WTC11 (cell line): Measurements from ENCODE around the gene IGLL1. TPM values are rescaled to one million over a fixed set of nuclear protein-coding genes. Genes with fewer than 3 reads are reported as not detected.

Experiments used
- ATAC-seq: fragments of 200-7000 bp; cut with Tn5 transposase; 2 replicates; pipeline ENCODE4 v1.10.0; 2021; ENCODE audit warnings: mild to moderate bottlenecking, moderate library complexity
- CTCF ChIA-PET: fragments of 300-600 bp; sonication (Branson Sonifier 250); formaldehyde crosslinking; loops from one replicate; lab custom pipeline; 2021; ENCODE audit warnings: antibody characterized with exemption; lab: Charles Lee
- POLR2A ChIA-PET: fragments of 350-600 bp; sonication (Branson Sonifier 250); formaldehyde crosslinking; loops from one replicate; lab custom pipeline; 2021; ENCODE audit warnings: antibody characterized with exemption; lab: Charles Lee
- DNase-seq: peaks from one replicate; pipeline ENCODE4 v3.0.0; 2021; ENCODE audit warnings: low spot score
- H3K27ac Mint-ChIP-seq: 2 replicates; pipeline ENCODE4 v1.8.0; 2021; ENCODE audit warnings: mixed read lengths
- H3K27me3 Mint-ChIP-seq: 2 replicates; pipeline ENCODE4 v1.8.0; 2021; ENCODE audit warnings: low read depth, mild to moderate bottlenecking, moderate library complexity, mixed read lengths
- H3K36me3 Mint-ChIP-seq: 2 replicates; pipeline ENCODE4 v1.8.0; 2021; ENCODE audit warnings: mixed read lengths
- H3K4me1 Mint-ChIP-seq: 2 replicates; pipeline ENCODE4 v1.8.0; 2022; ENCODE audit warnings: mixed read lengths
- H3K4me3 Mint-ChIP-seq: 2 replicates; pipeline ENCODE4 v1.8.0; 2021; ENCODE audit warnings: mild to moderate bottlenecking, moderate library complexity, mixed read lengths
- H3K9me3 Mint-ChIP-seq: 2 replicates; pipeline ENCODE4 v1.8.0; 2021; ENCODE audit warnings: mixed read lengths
- ATF1 ChIP-seq: sonication (generic); formaldehyde crosslinking; IDR thresholded peaks from 2 replicates; pipeline ENCODE4 v1.8.1; 2023; ENCODE audit warnings: mild to moderate bottlenecking, moderate library complexity, missing genetic modification reagents
- ESRRA ChIP-seq: sonication (generic); formaldehyde crosslinking; IDR thresholded peaks from 2 replicates; pipeline ENCODE4 v1.8.1; 2022; ENCODE audit warnings: mild to moderate bottlenecking, missing genetic modification reagents, borderline replicate concordance
- HMGXB4 ChIP-seq: sonication (generic); formaldehyde crosslinking; IDR thresholded peaks from 2 replicates; pipeline ENCODE4 v1.8.1; 2023; ENCODE audit warnings: mild to moderate bottlenecking, moderate library complexity, missing genetic modification reagents
- IRF1 ChIP-seq: sonication (generic); formaldehyde crosslinking; IDR thresholded peaks from 2 replicates; pipeline ENCODE4 v1.8.0; 2023; ENCODE audit warnings: missing genetic modification reagents
- MAX ChIP-seq: sonication (generic); formaldehyde crosslinking; IDR thresholded peaks from 2 replicates; pipeline ENCODE4 v1.8.0; 2022; ENCODE audit warnings: mild to moderate bottlenecking, missing genetic modification reagents
- MXD4 ChIP-seq: fragments of 250-450 bp; sonication (Bioruptor Pico); IDR thresholded peaks from 2 replicates; pipeline ENCODE4 v1.8.0; 2021; ENCODE audit warnings: mild to moderate bottlenecking, moderate library complexity, borderline replicate concordance
- NR3C1 ChIP-seq: sonication (generic); formaldehyde crosslinking; conservative IDR thresholded peaks from 2 replicates; pipeline ENCODE4 v1.8.1; 2023; ENCODE audit warnings: low read depth, mild to moderate bottlenecking, missing genetic modification reagents
- TCF7 ChIP-seq: sonication (generic); formaldehyde crosslinking; IDR thresholded peaks from 2 replicates; pipeline ENCODE4 v1.8.0; 2022; ENCODE audit warnings: mild to moderate bottlenecking, low read depth, missing genetic modification reagents, moderate library complexity
- USF1 ChIP-seq: sonication (generic); formaldehyde crosslinking; IDR thresholded peaks from 2 replicates; pipeline ENCODE4 v1.8.0; 2022; ENCODE audit warnings: mild to moderate bottlenecking, missing genetic modification reagents
- ZBTB21 ChIP-seq: sonication (generic); formaldehyde crosslinking; IDR thresholded peaks from 2 replicates; pipeline ENCODE4 v1.8.1; 2023; ENCODE audit warnings: mild to moderate bottlenecking, missing genetic modification reagents, borderline replicate concordance
- ZBTB43 ChIP-seq: sonication (generic); formaldehyde crosslinking; IDR thresholded peaks from 2 replicates; pipeline ENCODE4 v1.8.1; 2023; ENCODE audit warnings: mild to moderate bottlenecking, missing genetic modification reagents
- ZMAT4 ChIP-seq: fragments of 250-450 bp; sonication (Bioruptor Pico); IDR thresholded peaks from 2 replicates; pipeline ENCODE4 v1.9.0; 2021; ENCODE audit warnings: mild to moderate bottlenecking
- ZNF219 ChIP-seq: sonication (generic); formaldehyde crosslinking; IDR thresholded peaks from 2 replicates; pipeline ENCODE4 v1.8.0; 2023; ENCODE audit warnings: missing genetic modification reagents, mild to moderate bottlenecking, borderline replicate concordance
- ZNF423 ChIP-seq: fragments of 250-450 bp; sonication (Bioruptor Pico); IDR thresholded peaks from 2 replicates; pipeline ENCODE4 v2.1.2; 2022; ENCODE audit warnings: mild to moderate bottlenecking, moderate library complexity
- ZNF425 ChIP-seq: fragments of 250-450 bp; sonication (Bioruptor Pico); conservative IDR thresholded peaks from 2 replicates; pipeline ENCODE4 v1.9.0; 2021; ENCODE audit warnings: mild to moderate bottlenecking
- ZNF532 ChIP-seq: fragments of 250-450 bp; sonication (Bioruptor Pico); IDR thresholded peaks from 2 replicates; pipeline ENCODE4 v1.9.0; 2021; ENCODE audit warnings: mild to moderate bottlenecking, borderline replicate concordance
- ZNF671 ChIP-seq: fragments of 250-450 bp; sonication (Bioruptor Pico); IDR thresholded peaks from 2 replicates; pipeline ENCODE4 v1.8.0; 2021; ENCODE audit warnings: mild to moderate bottlenecking
- ZSCAN18 ChIP-seq: fragments of 250-450 bp; sonication (Bioruptor Pico); IDR thresholded peaks from 2 replicates; pipeline ENCODE4 v2.1.2; 2022; ENCODE audit warnings: mild to moderate bottlenecking, moderate library complexity
- total RNA-seq: library from RNA; stranded (reverse); gene quantifications from 3 replicates; pipeline ENCODE4 v1.2.3, GENCODE V29; 2021

Gene IGLL1
- total RNA-seq, 1 experiment from 2014 or later, result not detected

- no peak for TF ChIP-seq ZMAT4
These were observed 23.1 kb downstream of the IGLL1 start (continued) for GRCh38 chr22:23557036-23557435.

GRCh38 chr22:23556026-23556620 is 24.0 kb downstream of the IGLL1 start:
- CTCF ChIA-PET, result interaction anchor here (1.0 to 2.6 kb wide), 2 partner anchors 35 to 170 kb away, joined by 3 to 11 read pairs; no protein-coding TSS in a partner anchor
- Mint-ChIP-seq H3K9me3 (no peaks in the 10 kb centered on the region), H3K4me3 (no peak overlapping the region), H3K27ac (no peak overlapping the region), H3K27me3 (peaks cover 11% of the 10 kb centered on the region), H3K36me3 (no peaks in the 10 kb centered on the region), H3K4me1 (0 out of 2 replicates have a peak, but pooled peaks cover 5% of the 10 kb centered on the region)
- DNase-seq (no peak), ATAC-seq (no peak)
- POLR2A ChIA-PET, result interaction anchor here (0.6 kb wide), 1 partner anchor 310 kb away, joined by 4 read pairs; no protein-coding TSS in a partner anchor
- TF ChIP-seq NR3C1 (no peak), ZNF532 (CRISPR knock-in tag) (no peak), ATF1 (no peak), USF1 (no peak), IRF1 (no peak), ZBTB21 (CRISPR knock-in tag) (no peak), TCF7 (CRISPR knock-in tag) (no peak), MAX (CRISPR knock-in tag) (no peak), HMGXB4 (CRISPR knock-in tag) (no peak), ZNF671 (CRISPR knock-in tag) (no peak), MXD4 (CRISPR knock-in tag) (no peak), ZBTB43 (CRISPR knock-in tag) (no peak), ZNF423 (no peak), ZNF425 (CRISPR knock-in tag) (no peak), ZNF219 (no peak), ESRRA (CRISPR knock-in tag) (no peak), ZSCAN18 (CRISPR knock-in tag) (no peak)
